Central memory CD4-positive, alpha-beta T cell (primary cell): ENCODE results near the gene C20orf204.
A peak's percentile ranks its signal among the peaks of the same experiment; 100 is the strongest.

ENCODE experiments used
- DNase-seq: peaks from one replicate; pipeline ENCODE4 v3.0.0; 2022

C20orf204 gene

DNA sequence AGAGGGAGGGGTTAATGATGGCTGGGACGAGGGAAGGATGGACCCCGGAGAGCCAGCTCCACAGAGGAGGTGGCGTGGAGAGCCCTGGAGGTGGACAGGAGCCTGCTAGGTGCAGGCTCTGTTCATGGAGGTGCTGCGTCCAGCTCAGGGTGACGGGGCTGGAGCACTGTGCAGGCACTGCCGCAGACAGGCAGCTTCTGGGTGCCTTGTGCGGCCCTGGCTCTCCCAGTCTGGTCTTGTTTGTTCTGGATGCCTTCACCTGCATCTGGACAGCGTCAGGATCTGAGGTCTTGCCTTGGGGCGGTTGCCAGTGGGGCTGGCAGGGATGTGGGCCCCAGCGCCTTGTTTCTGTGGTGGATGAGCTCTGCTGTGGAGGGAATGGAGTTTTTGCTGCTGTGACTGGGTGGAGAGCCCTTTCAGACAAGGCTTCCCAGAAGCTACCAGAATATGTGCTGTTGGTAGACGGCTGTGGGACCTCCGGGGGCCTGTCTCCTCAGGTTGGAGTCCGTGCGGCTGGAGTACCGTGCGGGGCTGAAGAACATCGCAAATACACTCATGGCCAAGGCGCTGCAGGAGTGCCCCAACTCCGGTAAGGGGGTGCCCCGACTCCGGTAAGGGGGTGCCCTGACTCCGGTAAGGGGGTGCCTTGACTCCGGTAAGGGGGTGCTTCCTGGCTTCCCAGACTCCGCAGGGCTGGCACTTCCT, 7.8 kb upstream of the C20orf204 start:
- no peak for DNase-seq

DNA sequence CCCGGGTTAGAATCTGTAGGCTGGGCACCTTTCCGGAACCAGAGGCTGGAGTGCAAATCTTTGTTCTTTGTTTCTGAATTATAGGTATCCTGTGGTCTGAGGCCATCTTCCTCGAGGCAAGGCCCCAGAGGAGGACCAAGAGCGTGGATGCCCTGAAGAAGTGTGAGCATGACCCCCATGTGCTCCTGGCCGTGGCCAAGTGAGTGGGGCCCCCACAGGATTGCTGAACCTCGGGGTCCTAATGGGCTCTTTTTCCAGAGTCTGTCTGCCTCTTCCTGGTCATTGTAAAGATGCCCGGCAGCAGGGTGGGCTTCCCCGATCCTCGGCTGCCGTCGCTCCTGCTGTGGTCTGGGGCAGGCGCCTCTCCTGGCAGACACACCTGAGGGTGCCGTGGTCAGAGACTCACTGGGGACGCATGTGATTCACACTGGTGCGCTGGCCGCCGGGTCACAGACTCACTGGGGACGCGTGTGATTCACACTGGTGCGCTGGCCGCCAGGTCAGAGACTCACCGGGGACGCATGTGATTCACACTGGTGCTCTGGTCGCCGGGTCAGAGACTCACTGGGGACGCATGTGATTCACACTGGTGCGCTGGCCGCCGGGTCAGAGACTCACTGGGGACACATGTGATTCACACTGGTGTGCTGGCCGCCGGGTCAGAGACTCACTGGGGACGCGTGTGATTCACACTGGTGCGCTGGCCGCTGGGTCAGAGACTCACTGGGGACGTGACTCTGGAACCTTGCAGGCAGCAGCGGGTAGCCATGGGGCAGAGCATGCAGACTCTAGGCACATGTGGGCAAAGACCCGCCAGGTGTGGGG, 6.5 kb upstream of the C20orf204 start:
- DNase-seq: no peak

DNA sequence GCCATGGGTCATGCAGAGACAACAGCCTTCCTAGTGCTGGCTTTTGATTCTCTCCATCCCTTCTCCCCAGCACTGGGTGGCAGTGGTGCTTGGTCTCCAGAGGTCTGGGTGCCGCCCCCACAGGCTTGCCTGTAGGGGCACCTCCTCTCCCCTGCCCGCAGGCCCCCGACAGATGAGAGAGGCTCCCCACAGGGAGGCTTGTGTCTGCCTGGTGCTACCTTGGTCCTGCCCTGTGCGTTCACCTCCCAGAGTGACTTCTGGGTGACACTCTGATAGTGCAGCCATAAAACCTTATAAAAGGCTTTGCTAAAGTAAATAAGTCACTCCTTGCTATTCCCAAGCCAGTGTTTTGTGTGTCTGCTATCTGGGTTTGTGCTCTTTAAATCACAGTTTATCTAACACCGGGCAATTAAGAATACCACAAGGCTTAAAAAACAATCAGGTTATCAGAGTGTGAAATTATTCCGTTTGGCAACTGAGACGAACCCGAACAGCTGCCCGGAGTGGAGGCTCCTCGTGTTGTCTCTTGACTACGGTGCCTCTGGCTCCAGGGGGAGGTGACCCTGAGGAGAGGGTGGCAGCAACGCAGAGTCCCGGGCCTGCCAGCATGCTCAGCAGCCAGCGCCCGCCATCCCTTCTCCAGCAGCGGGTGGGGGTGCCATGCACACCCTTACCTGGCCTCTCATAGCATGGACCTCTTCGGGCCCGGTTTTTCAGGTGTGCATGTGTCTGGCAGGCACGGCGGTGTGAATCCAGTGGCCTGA, 5.4 kb upstream of the C20orf204 start:
- no peak for DNase-seq

DNA sequence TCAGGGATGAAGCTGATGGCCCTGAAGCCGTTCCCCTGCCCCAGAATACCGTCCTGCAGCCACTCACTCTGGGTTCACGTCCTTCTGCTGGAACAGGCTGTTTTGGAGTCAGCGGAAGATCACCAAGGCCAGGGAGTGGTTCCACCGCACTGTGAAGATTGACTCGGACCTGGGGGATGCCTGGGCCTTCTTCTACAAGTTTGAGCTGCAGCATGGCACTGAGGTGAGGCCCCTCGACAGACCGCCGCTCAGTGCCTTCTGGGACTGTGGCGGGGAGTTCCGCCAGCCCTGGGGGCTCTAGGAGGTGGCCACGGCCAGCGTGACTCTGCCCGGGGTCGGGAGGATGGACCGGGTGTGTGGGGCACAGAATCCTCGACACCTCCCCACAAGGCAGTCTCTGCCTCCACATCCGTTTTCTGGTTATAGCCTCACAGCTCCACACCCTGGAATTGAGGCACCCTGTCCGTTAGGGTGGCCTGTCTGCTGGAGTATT, 4.1 kb upstream of the C20orf204 start:
- DNase-seq: no peak

DNA sequence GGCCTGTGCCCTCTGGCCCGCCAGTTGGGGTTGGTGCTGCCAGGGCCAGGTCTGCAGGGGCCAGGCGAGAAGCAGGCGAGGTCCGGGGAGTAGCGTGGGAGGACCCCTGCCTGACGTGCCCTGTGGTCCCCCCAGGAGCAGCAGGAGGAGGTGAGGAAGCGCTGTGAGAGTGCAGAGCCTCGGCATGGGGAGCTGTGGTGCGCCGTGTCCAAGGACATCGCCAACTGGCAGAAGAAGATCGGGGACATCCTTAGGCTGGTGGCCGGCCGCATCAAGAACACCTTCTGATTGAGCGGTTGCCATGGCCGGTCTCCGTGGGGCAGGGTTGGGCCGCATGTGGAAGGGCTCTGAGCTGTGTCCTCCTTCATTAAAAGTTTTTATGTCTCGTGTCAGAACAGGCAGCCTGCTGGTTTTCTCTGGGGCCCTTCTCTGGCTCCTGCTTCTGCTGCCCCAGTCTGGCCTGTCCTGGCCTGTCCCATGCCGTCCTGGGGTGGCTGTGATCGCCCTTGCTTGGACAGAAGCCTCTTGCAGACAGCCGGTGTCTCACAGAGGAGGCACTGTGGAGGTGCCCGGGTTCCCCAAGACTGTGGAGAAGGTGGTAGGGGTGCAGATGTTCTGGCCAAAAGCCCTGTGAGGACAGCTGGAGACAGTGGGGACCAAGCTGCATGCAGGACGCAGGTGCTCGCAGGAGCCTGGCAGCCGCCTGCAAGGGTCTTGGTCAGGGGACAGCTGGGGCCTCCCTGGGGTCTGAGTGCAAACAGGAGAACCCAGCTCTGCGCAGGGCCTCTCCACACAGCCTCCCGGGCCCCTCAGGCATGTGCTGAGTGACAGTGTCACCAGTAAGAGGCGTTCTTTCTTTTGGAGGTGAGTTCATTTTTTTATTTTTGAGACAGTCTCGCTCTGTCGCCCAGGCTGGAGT, 3.0 kb upstream of the C20orf204 start:
- DNase-seq: no peak

DNA sequence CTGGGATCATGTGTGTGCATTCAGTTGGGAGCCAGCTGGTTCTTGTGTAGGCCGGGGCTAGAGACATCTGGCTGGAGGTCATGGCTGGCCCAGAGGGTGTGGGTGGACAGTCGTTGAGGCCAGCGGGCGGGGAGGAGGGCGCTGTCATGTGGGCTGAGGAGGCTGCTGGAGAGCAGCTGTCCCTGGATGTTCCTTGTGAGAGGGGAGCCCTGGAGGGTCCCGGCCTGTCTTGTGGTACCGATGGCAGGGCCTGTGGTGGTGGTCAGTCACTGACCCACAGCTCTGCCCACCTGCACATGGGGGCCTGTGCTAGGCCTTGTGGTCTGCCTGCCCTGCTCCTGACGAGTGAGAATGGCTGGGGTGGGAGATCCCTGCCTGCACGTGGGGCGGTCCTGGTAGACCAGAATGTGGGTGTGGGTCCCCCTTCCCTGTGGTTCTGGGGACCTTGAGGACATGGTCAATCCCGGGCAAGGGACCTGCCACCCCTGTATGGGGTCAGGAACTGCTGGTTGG, 1.9 kb upstream of the C20orf204 start:
- no peak for DNase-seq

DNA sequence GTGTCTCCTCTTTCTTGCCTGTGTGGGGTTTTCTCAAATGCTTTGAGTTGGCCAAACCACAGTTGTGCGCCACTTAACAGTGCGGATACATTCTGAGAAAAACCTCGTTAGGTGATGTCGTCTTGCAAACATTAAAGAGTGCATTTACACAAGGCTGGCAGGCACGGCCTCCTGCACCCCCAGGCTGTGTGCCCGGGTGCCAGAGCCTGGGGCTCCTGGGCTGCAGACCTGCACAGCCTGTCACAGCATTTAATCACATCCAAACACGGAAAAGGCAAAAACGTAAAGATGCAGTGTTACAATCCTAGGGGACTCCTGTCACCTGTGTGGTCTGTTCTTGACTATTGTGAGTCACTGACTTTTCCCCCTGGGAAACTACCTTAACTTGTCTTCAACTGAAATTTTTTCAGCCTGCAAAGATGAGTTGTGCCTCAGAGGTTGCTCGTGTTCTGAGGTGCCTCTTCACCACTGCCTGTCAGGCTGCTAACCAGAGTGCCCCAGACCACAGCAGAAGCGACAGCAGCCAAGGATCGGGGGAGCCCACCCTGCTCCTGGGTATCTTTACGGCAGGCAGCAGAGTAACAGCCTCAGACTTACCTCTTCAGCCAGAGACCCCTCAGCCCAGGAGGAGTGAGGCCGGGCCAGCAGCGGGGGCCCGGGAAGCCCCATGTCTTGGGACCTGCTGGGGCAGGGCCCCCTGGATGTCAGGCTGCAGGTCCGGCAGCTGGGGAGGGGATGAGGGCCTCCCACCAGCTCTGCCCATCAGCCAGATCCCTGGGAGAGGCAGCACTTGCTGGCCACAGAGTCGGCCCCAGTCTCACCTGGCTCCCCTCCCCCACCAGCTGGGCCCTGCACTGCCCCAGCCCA, 683 bp upstream of the C20orf204 start:
- peak; percentile 30 for DNase-seq

DNA sequence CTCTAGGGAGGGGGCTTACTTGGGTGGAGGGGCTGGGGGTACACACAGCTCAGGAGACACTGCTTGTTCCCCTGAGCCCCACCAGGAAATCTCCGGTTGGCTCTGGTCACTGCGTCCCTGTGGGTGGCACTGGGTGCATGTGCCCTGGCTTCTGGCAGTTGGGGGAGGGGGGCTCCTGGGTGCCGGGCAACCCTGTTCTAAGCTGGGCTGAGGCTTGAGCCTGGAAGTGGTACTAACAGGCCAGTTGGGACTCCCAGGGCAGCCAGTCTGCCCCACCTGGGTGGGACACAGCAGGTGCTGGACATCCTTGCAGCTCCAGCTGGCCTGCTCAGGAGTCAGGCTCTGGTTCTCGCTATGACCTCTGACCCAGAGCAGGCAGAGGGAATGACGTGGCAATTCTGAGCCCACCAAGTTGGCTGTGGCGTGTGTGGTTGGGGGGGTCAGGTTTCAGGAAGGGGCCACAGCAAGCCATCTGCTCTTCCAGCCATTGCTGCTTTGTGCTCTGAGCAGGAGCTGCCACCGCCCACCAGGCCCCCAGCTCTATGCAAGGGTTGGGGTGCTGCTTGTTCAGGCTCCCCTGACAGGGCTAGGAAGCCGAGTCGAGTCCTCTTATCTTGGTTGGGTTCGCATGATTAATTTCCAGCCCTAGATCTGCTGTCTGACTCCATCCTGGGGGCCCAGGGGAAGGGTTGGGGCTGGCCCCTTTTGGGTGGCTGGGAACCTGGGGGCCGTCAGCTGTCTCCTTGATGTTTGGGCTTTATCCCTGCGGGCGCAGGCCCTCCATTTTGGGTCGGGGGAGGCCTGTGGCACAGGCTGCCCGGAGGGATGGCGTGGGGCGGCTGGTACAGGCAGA, 590 bp downstream of the C20orf204 start:
- no peak for DNase-seq

DNA sequence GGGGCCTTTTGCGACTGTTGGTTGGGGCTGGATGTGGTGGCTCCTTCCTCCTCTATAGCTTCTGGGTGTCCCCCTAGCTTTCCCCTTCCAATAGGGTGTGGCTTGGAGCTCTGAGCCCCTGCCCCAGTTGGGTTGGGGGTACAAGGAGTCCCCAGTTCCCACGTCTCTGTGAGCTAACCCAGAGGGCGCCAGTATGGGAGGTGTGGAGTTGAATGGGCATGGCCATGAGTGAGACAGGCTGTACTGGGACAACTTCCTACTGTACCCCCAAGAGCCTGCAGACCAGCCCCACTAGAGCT, 1.2 kb downstream of the C20orf204 start:
- DNase-seq: no peak

DNA sequence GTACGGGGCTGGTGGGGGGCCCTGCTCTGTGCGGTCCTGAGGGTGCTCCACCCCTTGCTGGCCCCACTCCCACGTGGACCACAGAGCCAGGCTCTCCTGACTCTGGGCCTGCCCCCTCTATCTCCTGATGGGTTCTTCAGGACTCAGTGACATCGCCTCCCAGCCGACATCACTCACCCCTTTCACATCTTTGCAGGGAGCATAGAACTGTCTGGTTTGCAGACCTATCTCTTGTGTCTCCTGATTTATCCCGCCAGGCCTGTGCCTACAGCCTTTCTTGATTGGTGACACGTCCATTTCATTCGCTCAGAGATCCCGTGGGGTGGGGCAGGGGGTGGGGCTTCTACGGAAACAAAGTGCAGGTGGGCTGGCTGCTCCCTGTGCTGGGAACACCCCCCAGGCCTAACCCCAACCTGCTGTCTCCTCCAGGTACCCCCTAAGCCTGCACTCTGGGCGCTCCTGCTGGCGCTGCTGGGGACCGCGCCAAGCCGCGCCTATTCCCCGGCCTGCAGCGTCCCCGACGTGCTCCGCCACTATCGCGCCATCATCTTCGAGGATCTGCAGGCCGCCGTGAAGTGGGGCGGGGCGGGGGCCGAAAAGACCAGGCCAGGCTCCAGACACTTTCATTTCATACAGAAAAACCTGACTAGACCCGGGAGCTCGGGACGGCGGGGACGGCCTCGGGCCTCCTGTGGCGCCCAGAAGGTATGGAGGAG, 1.7 kb downstream of the C20orf204 start:
- no peak for DNase-seq

DNA sequence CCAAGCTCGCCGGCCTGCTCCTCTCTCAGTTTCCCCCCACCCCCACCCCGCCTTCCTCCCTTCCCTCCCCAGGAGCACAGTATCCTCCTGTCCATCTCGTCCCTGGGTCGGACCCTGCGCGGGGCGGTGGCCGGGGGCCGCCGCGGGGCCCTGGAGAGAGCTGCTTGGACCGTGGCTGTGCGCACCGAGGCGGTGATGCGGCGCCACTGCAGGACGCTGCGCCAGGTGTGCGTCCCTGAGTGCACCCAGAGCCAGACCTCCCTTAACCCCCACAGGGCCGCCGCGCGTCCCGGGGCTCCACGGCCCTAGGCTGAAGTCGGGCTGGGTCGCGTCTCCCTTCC, 2.2 kb downstream of the C20orf204 start:
- no peak for DNase-seq

DNA sequence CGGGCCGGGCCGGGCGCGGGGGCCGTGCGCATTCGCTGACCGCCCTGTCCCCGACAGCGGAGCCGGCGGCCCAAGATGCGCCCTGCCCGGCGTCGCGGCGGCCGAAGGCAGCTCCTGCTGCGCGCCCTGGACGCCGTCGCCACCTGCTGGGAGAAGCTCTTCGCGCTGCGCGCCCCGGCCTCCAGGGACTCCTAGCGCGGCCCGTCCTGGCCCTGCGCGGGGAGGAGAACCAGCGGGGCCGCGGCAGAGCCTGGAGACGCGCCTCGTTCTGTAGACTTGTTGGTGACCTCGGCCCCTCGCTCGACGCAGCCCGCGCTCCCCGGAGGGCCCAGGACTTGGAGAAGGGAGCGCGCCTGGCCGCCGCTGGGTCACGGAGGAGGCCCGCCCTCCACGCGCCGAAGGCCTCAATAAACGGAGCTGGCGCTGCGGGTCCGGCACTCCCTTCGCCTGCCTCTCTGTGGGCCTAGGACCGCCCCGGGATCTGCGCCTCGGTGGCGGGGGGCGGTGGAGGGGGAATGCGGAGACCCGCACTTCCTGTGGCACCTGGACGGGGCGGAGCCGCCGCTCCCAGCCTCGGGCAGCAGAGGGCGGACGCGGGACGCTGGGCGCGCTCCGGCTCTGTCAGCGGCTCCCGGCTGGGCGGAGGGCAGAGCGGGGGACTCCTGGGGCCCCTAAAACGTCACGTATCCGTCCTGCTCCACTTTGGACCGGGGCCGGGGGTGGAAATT, 2.7 kb downstream of the C20orf204 start:
- peak; percentile 67 for DNase-seq

DNA sequence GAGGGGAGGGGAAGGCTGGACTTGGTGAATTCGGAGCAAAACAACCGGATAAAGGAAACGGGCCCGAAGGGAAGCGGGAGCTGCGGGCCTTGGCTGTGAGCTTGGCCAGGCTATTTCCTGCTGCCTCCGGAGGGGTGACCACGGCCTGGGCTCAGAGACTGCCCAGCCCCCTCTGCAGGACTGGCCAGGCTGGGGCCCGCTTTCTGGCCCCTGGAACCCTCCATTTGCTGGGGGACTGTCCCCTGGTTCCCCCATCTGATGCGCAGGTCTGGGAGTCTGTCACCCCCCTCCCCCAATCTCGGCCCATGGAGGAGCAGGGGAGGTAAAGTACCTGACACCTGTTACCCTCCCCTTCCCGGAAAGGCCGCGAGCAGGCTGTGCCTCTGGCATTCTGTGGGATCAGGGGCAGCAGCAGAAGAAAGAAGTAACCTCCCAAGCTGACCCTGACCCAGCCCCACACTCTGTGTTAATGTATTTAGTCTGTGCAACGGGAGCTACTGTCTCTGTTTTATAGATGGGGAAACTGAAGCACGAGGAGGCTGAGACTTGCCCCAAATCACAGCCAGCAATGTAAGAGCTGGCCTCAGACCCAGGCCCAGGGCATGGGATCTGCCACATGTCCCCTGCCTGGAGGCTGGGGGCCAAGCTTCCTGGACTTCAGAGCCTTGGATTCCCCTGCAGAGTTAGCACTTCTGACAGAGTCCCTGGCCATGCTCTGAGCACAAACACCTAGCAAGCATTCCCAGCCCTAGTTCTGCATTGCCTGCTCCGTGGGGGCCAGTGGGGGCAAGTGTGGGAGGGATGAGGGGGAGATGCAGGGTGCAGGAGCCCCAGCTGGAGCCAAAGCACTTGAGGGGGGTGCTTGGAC, 3.5 kb downstream of the C20orf204 start:
- no peak for DNase-seq

DNA sequence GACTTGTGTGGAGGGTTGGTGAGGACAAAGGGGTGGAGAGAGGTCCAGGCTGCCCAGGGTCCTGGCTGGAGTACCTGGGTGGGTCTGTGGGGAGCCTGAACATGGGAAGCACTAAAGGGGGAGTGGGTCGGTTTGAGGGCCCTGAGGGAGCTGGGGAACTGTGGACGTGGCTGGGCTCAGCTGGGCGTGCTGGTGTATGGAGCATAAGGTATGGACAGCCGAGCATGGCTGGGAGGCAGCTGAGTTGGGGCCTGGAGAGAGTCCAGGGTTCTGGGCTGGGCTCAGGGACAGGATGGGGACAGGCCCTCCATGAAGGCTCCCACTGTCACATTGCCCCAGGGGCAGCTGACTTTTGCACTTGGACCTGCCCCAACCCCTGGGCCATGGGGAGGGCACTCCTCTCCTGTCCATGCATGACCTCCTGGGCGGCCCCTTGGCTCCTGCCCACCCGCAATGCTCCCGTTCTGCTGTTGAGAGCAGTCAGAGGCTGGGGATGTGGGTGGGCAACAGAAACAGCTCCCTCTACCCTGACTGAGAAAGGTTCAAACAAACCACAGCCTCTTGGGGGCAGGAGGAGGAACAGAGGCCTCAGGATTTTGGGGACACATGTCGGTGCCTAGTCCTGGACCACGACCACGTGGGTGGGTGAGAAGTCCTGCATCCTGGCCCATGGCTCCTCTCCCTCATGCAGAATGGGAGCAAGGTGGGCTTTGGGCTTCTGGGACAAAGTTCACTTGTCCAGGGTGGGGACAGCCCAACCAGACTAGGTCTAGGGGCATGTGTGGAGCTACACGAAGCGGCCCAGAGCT, 4.5 kb downstream of the C20orf204 start:
- no peak for DNase-seq

DNA sequence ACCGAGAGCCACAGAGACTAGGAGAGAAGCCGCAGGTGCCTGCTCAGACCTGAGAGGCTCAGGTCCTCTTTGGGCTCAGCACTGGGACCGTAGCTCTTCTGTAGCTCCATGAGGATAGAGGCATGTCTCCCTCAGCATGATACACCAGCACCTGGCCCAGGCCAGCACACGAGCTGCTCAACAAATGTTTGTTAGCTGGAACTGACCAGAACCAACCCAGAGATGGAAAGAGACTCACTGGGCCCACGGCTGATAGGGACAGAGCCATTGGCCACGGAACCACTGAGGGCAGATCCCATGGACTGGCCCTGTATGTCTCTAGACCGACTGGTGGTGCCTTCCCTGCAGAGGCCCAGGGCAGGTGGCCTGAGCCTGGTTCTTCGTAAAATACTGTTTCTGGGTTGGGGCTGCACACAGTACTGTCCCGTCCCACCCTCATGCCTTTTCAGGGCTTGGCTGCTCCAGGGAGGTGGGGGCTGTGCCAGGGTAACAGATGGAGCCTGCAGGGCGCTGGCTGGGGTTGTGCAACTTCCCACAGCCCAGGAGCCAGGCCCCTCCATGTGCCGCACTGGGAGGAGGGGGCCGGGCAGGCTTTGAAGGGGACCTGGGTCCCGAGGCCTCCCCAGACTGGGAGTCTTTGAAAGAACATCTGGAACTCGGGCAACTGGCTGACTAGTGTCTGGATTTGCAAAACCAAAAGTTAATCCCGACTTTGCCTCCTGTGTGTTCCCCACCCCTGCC, 5.2 kb downstream of the C20orf204 start:
- DNase-seq: no peak

DNA sequence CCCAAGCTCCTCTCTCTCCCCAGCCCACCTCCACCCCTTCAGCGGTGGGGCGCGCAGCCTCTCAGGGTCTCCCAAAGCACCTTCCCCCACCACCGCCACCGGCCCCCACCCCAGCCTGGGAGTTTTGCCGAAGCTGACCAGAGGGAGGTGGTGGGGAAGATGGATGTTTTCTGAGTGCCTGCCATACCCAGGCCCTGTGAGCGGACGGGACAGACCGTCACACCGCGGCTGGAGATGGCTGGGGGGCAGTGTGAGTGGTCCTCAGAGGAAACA, 5.7 kb downstream of the C20orf204 start:
- DNase-seq: no peak
